Stimulated activated CD4-positive, alpha-beta T cell treated with anti-CD3 and anti-CD28 coated beads, Interleukin-12 subunit alpha, Interleukin-12 subunit beta, amount 100 ng/mL, for 48 hours (primary cell): ENCODE measurements around the gene PLEKHN1.
"Not testable (repeated sequence)": the region's sequence is repeated elsewhere in the genome, so short reads cannot be mapped to it uniquely, and the experiment has no call there.

ENCODE experiments used
- DNase-seq, 3 donors: peaks; one replicate each; pipeline ENCODE4 v3.0.0-alpha.2; 2020; ENCODE audit warnings: low read depth in 2 of 3, low spot score in 1 of 3

PLEKHN1 gene

GRCh38 chr1:973459-974292 lies 7.4 kb downstream of the PLEKHN1 start:
- DNase-seq: no peak

GRCh38 chr1:974293-974640 lies 8.0 kb downstream of the PLEKHN1 start:
- no peak for DNase-seq

GRCh38 chr1:974687-975328 lies 8.5 kb downstream of the PLEKHN1 start:
- no peak for DNase-seq

GRCh38 chr1:975365-975764 lies 9.1 kb downstream of the PLEKHN1 start:
- no peak for DNase-seq

- DNase-seq: peak in 2 of 3 donors; percentile 48 to 53
Measured at GRCh38 chr1:975896-976683, 9.8 kb downstream of the PLEKHN1 start.

GRCh38 chr1:976791-977190 lies 10.5 kb downstream of the PLEKHN1 start:
- DNase-seq: not testable (repeated sequence)

GRCh38 chr1:978069-978834 lies 12.0 kb downstream of the PLEKHN1 start:
- no peak for DNase-seq

- no peak for DNase-seq
Measured at GRCh38 chr1:978835-979743, 12.8 kb downstream of the PLEKHN1 start.

- DNase-seq: no peak
Measured at GRCh38 chr1:979744-980072, 13.4 kb downstream of the PLEKHN1 start.

- DNase-seq: no peak
Measured at GRCh38 chr1:980137-980571, 13.9 kb downstream of the PLEKHN1 start.

- no peak for DNase-seq
Measured at GRCh38 chr1:980602-981395, 14.5 kb downstream of the PLEKHN1 start.

GRCh38 chr1:981491-981954 lies 15.2 kb downstream of the PLEKHN1 start:
- no peak for DNase-seq

- no peak for DNase-seq
Measured at GRCh38 chr1:981955-982558, 15.8 kb downstream of the PLEKHN1 start, which contains the start of gene PERM1. TSS of gene PERM1 (minus strand) at chr1:982093. CDS start at chr1:981029, 1,064 bp downstream.

- no peak for DNase-seq
Measured at GRCh38 chr1:982765-983436, 16.6 kb downstream of the PLEKHN1 start.

GRCh38 chr1:983798-984475 lies 17.7 kb downstream of the PLEKHN1 start:
- peak in 1 of 3 donors; percentile 63 for DNase-seq

GRCh38 chr1:984476-984814 lies 18.2 kb downstream of the PLEKHN1 start:
- DNase-seq: no peak

GRCh38 chr1:985126-985525 lies 18.8 kb downstream of the PLEKHN1 start:
- no peak for DNase-seq

- DNase-seq: not testable (repeated sequence)
Measured at GRCh38 chr1:988061-988460, 21.8 kb downstream of the PLEKHN1 start.
